Epithelial cell of umbilical artery (primary cell): ENCODE results near the gene CPNE2. TPM values are rescaled to one million over a fixed set of nuclear protein-coding genes. Genes with fewer than 3 reads are reported as not detected.

ENCODE experiments used
- total RNA-seq: library from RNA; depleted of rRNA; stranded (reverse); fragments of >200 nt; gene quantifications from 2 replicates; pipeline ENCODE4 v1.2.3, GENCODE V29; 2014

The CPNE2 gene
- total RNA-seq, result 47.6 and 49.0 TPM in 2 replicates

DNA sequence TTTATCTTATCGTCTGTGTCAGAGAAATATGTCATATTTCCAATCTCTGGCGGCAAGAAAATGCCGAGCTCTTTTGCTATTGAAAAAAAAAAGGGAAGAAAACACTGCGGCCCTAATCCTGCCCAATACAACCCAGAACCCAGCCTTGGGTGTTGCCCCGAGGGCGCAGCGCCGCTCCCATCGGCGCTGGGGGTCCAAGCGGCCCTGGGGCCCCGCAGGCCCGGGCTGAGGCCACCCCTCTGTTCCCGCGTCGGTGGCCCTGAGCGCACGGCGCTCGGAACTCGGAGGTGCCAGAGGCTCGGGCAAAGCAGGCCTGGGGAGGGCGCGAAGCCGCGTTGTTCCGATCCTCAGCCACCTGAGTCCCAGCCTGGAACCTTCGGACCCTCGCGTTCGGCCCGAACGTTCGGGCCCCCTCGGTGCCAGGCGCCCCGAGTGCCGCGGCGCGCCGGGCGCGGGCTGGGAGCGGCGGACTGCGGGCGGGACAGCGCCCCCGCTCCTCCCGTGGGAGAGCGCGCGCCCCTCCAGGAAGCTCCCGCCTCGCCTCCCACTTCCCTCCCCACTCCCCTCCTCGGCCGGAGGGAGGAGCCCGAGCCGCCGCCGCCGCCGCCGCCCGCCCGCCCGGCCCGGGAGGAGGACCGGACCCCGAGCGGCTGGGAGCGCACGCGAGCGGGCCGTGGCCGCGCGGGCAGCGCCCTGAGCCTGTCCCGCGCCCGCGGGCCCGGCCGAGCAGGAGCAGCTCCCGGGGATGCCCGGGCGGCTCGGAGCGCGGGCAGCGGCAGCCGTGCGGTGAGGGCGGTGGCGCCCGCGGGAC lies at the start of gene CPNE2:
TSS of gene CPNE2 (plus strand) at position 609 of the 811 bp plus-strand sequence. CDS start 18,160 bp downstream, outside the sequence.

DNA sequence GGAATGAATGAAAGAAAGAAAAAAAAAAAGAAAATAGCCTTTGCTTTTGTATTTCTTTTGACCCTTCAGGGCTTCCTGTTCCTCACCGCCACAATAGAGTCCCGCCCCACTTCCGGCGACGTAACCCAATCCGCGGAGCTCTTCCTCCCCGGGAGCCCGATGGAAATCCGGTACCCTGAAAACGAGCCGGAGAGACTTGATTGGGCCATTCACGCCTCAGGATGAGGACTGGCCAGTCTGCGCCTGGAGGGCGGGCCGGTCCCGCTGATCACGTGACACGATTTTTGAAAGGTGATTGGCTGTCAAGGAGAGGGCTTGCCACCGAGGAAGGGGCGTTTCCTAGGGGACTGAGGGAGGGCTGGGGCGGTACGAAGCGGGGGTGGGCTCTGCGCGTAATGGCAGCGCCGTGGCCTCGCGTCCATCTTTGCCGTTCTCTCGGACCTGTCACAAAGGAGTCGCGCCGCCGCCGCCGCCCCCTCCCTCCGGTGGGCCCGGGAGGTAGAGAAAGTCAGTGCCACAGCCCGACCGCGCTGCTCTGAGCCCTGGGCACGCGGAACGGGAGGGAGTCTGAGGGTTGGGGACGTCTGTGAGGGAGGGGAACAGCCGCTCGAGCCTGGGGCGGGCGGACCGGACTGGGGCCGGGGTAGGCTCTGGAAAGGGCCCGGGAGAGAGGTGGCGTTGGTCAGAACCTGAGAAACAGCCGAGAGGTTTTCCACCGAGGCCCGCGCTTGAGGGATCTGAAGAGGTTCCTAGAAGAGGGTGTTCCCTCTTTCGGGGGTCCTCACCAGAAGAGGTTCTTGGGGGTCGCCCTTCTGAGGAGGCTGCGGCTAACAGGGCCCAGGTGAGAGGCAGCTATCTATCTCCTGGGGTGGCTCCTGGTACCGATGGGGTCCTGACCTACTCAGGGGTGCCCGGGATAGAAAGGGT lies 93.8 kb downstream of the CPNE2 start, which contains the start of the genes PSME3IP1 and RSPRY1:
TSS of gene PSME3IP1 (minus strand) at position 95 of the 927 bp plus-strand sequence. CDS start 12,185 bp downstream, outside the sequence.
TSS of gene RSPRY1 (plus strand) at position 385 of the 927 bp plus-strand sequence. CDS start 18,330 bp downstream, outside the sequence.

Other genes starting within 250 kb of the CPNE2 start
- gene SLC12A3, start 227.4 kb upstream of the CPNE2 start, total RNA-seq, result not detected in 2 replicates
- gene HERPUD1, start 160.4 kb upstream of the CPNE2 start, total RNA-seq, result 39.0 and 52.6 TPM in 2 replicates
- gene CETP, start 130.6 kb upstream of the CPNE2 start, total RNA-seq, result 0.65 and 1.5 TPM in 2 replicates
- 5.5 and 22.8 TPM in 2 replicates for gene NLRC5, start 103.0 kb upstream of the CPNE2 start, total RNA-seq
- 84.8 and 96.1 TPM in 2 replicates for gene PSME3IP1, start 93.5 kb downstream of the CPNE2 start, total RNA-seq
- gene RSPRY1, start 93.7 kb downstream of the CPNE2 start, total RNA-seq, result 66.7 and 66.9 TPM in 2 replicates
- 78.0 and 120 TPM in 2 replicates for gene ARL2BP, start 152.7 kb downstream of the CPNE2 start, total RNA-seq
- 1.9 and 7.1 TPM in 2 replicates for gene PLLP, start 192.1 kb downstream of the CPNE2 start, total RNA-seq